NCI-H446 (cell line): ENCODE results near the gene RPS27L.
"Not testable (repeated sequence)": the region's sequence is repeated elsewhere in the genome, so short reads cannot be mapped to it uniquely, and the experiment has no call there.

ENCODE experiments used
- DNase-seq, 2 experiments: peaks; one replicate each; lab custom pipeline; 2025; lab: John Stamatoyannopoulos, UW

The RPS27L gene

DNA sequence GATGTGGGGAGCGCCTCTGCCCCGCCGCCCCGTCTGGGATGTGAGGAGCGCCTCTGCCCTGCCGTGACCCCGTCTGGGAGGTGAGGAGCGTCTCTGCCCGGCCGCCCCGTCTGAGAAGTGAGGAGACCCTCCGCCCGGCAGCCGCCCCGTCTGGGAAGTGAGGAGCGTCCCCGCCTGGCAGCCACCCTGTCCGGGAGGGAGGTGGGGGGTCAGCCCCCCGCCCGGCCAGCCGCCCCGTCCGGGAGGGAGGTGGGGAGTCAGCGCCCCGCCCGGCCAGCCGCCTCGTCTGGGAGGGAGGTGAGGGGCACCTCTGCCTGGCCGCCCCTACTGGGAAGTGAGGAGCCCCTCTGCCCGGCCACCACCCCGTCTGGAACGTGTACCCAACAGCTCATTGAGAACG lies 58.4 kb downstream of the RPS27L start:
- not testable (repeated sequence) for DNase-seq
